Astrocyte (in vitro differentiated cells and primary cell): ENCODE measurements around the gene CTNNA3. TPM values are rescaled to one million over a fixed set of nuclear protein-coding genes. Genes with fewer than 3 reads are reported as not detected.
A peak's percentile ranks its signal among the peaks of the same experiment; 100 is the strongest.

ENCODE experiments used
- DNase-seq: peaks from one replicate; pipeline ENCODE4 v3.0.0-alpha.2; 2010; ENCODE audit warnings: low read depth
- FAIRE-seq: peaks from 2 replicates; lab custom pipeline; 2011; peaks lifted over from hg19 to GRCh38; lab: Jason Lieb, UNC
- H2AFZ ChIP-seq: 2 replicates; pipeline ENCODE4 v1.6.0; 2012; ENCODE audit warnings: low read depth, low read length, inconsistent platforms
- H3K27ac ChIP-seq: 2 replicates; pipeline ENCODE4 v1.5.1; 2011; ENCODE audit warnings: low read depth, low read length, inconsistent platforms
- H3K27me3 ChIP-seq: 2 replicates; pipeline ENCODE4 v1.6.0; 2011; ENCODE audit warnings: low read length, inconsistent platforms; ENCODE audit not compliant: insufficient read depth
- H3K36me3 ChIP-seq: 2 replicates; pipeline ENCODE4 v1.5.1; 2011; ENCODE audit warnings: low read length, inconsistent platforms; ENCODE audit not compliant: insufficient read depth
- H3K4me1 ChIP-seq: 2 replicates; pipeline ENCODE4 v1.5.1; 2011; ENCODE audit warnings: low read length, inconsistent platforms; ENCODE audit not compliant: insufficient read depth
- H3K4me2 ChIP-seq: 2 replicates; pipeline ENCODE4 v1.6.0; 2012; ENCODE audit warnings: low read length, inconsistent platforms
- H3K4me3 ChIP-seq: 2 replicates; pipeline ENCODE4 v1.5.1; 2011; ENCODE audit warnings: low read depth, mild to moderate bottlenecking, low read length, inconsistent platforms; ENCODE audit not compliant: insufficient read depth
- H3K79me2 ChIP-seq: 2 replicates; pipeline ENCODE4 v1.6.0; 2012; ENCODE audit warnings: mild to moderate bottlenecking, low read length, inconsistent platforms; ENCODE audit not compliant: insufficient read depth
- H3K9ac ChIP-seq: 2 replicates; pipeline ENCODE4 v1.6.0; 2012; ENCODE audit warnings: mild to moderate bottlenecking, low read length, inconsistent platforms
- H3K9me3 ChIP-seq: 2 replicates; pipeline ENCODE4 v1.5.1; 2012; ENCODE audit warnings: low read depth, mild to moderate bottlenecking, low read length, inconsistent platforms; ENCODE audit not compliant: insufficient read depth
- H4K20me1 ChIP-seq: 2 replicates; pipeline ENCODE4 v1.6.0; 2012; ENCODE audit warnings: low read length, inconsistent platforms; ENCODE audit not compliant: insufficient read depth
- H3K27ac Mint-ChIP-seq: one replicate; pipeline ENCODE4 v1.8.0; 2021; ENCODE audit warnings: mild to moderate bottlenecking, mixed read lengths; ENCODE audit not compliant: unreplicated experiment
- H3K27me3 Mint-ChIP-seq: one replicate; pipeline ENCODE4 v1.8.0; 2021; ENCODE audit warnings: low read depth, mixed read lengths; ENCODE audit not compliant: unreplicated experiment
- H3K36me3 Mint-ChIP-seq: one replicate; pipeline ENCODE4 v1.8.0; 2021; ENCODE audit warnings: low read depth, mixed read lengths; ENCODE audit not compliant: unreplicated experiment
- H3K4me1 Mint-ChIP-seq: one replicate; pipeline ENCODE4 v1.8.0; 2021; ENCODE audit warnings: low read depth, mixed read lengths; ENCODE audit not compliant: unreplicated experiment
- H3K4me3 Mint-ChIP-seq: one replicate; pipeline ENCODE4 v1.8.0; 2021; ENCODE audit warnings: mild to moderate bottlenecking, moderate library complexity, mixed read lengths; ENCODE audit not compliant: unreplicated experiment
- H3K9me3 Mint-ChIP-seq: one replicate; pipeline ENCODE4 v1.8.0; 2021; ENCODE audit warnings: mild to moderate bottlenecking, mixed read lengths; ENCODE audit not compliant: unreplicated experiment
- CTCF ChIP-seq: IDR thresholded peaks from 2 replicates; pipeline ENCODE4 v1.5.1; 2011; ENCODE audit warnings: low read depth, mild to moderate bottlenecking, inconsistent platforms, low read length, moderate library complexity; ENCODE audit not compliant: insufficient read depth
- EZH2 ChIP-seq: IDR thresholded peaks from 2 replicates; pipeline ENCODE4 v1.6.1; 2012; ENCODE audit warnings: mild to moderate bottlenecking, low read length, inconsistent platforms; ENCODE audit not compliant: insufficient read depth
- total RNA-seq: library from RNA; stranded (reverse); gene quantifications from 2 replicates; pipeline ENCODE4 v1.2.1, GENCODE V29; 2021

CTNNA3 gene
- total RNA-seq, 1 donor from 2014 or later = 0.73 TPM

- Mint-ChIP-seq H3K4me1 (peaks cover 6% of the 10 kb centered on the region), H3K27me3 (no peaks in the 10 kb centered on the region), H3K4me3 (no peak overlapping the region), H3K9me3 (no peaks in the 10 kb centered on the region), H3K27ac (peak overlapping the region; percentile 70), H3K36me3 (no peaks in the 10 kb centered on the region)
- Histone ChIP-seq H3K36me3 (no peaks in the 10 kb centered on the region), H3K4me1 (no peaks in the 10 kb centered on the region), H3K27ac (no peak overlapping the region), H3K4me3 (no peak overlapping the region), H3K79me2 (no peaks in the 10 kb centered on the region), H3K9ac (no peak overlapping the region), H4K20me1 (no peaks in the 10 kb centered on the region), H3K27me3 (no peaks in the 10 kb centered on the region), H2AFZ (no peak overlapping the region), H3K9me3 (no peaks in the 10 kb centered on the region), H3K4me2 (no peak overlapping the region)
- DNase-seq (no peak), FAIRE-seq (no peak)
- TF ChIP-seq CTCF (no peak), EZH2 (no peak)
Observed at GRCh38 chr10:66999762-67000545, 696.0 kb downstream of the CTNNA3 start.

GRCh38 chr10:66996996-66997395 is 699.0 kb downstream of the CTNNA3 start:
- DNase-seq (no peak), FAIRE-seq (no peak)
- Mint-ChIP-seq H3K4me1 (peaks cover 6% of the 10 kb centered on the region), H3K27ac (no peak overlapping the region), H3K4me3 (no peak overlapping the region), H3K36me3 (no peaks in the 10 kb centered on the region), H3K27me3 (no peaks in the 10 kb centered on the region), H3K9me3 (no peaks in the 10 kb centered on the region)
- Histone ChIP-seq H3K79me2 (no peaks in the 10 kb centered on the region), H2AFZ (no peak overlapping the region), H3K4me3 (no peak overlapping the region), H3K9ac (no peak overlapping the region), H3K27ac (no peak overlapping the region), H3K9me3 (no peaks in the 10 kb centered on the region), H3K27me3 (no peaks in the 10 kb centered on the region), H3K36me3 (no peaks in the 10 kb centered on the region), H4K20me1 (no peaks in the 10 kb centered on the region), H3K4me2 (no peak overlapping the region), H3K4me1 (no peaks in the 10 kb centered on the region)
- TF ChIP-seq CTCF = no peak
- TF ChIP-seq EZH2 = no peak

- H3K9me3 ChIP-seq = no peaks in the 10 kb centered on the region
- FAIRE-seq = no peak
- H4K20me1 ChIP-seq = no peaks in the 10 kb centered on the region
- TF ChIP-seq CTCF (no peak), EZH2 (no peak)
- H3K9me3 Mint-ChIP-seq = no peaks in the 10 kb centered on the region
- H3K9ac ChIP-seq = no peak overlapping the region
- H2AFZ ChIP-seq = no peak overlapping the region
- H3K27me3 Mint-ChIP-seq = no peaks in the 10 kb centered on the region
- no peaks in the 10 kb centered on the region for H3K4me1 Mint-ChIP-seq
- H3K4me1 ChIP-seq = no peaks in the 10 kb centered on the region
- H3K27ac Mint-ChIP-seq = no peak overlapping the region
- H3K36me3 ChIP-seq = no peaks in the 10 kb centered on the region
- H3K27me3 ChIP-seq = no peaks in the 10 kb centered on the region
- H3K4me2 ChIP-seq = no peak overlapping the region
- H3K27ac ChIP-seq = no peak overlapping the region
- DNase-seq = no peak
- H3K4me3 ChIP-seq = no peak overlapping the region
- no peaks in the 10 kb centered on the region for H3K36me3 Mint-ChIP-seq
- H3K79me2 ChIP-seq = no peaks in the 10 kb centered on the region
- no peak overlapping the region for H3K4me3 Mint-ChIP-seq
Observed at GRCh38 chr10:66990143-66990830, 705.7 kb downstream of the CTNNA3 start.
